Measurements from ENCODE around the gene DAZAP1.

Gene DAZAP1

GRCh38 chr19:1411255-1412191 is 4.1 kb downstream of the DAZAP1 start:
- Histone ChIP-seq H3K27me3 (replicated peaks; ENCODE audit: control insufficient read depth, insufficient read depth, low read length, poor library complexity, severe bottlenecking) (no peaks in the 10 kb centered on the region), H3K9me3 (ENCODE audit: control insufficient read depth, low read length) (no peaks in the 10 kb centered on the region), H3K4me1 (ENCODE audit: control insufficient read depth, insufficient read depth, low read length, poor library complexity, severe bottlenecking) (peaks cover 62% of the 10 kb centered on the region), H3K4me3 (ENCODE audit: insufficient read depth, low read depth, low read length, poor library complexity, severe bottlenecking) (peak overlapping the region; percentile 20), H3K36me3 (ENCODE audit: control insufficient read depth, insufficient read depth, low read length) (peaks cover 9% of the 10 kb centered on the region), H3K27ac (ENCODE audit: insufficient read depth, low read length, poor library complexity, severe bottlenecking) (peak overlapping the region; percentile 41)
- DNase-seq = peak in 2 of 3 donors; percentile 15 to 21

- no peak for DNase-seq
- H3K27ac ChIP-seq (ENCODE audit: insufficient read depth, low read length, poor library complexity, severe bottlenecking) = peak overlapping the region; percentile 17
- H3K27me3 ChIP-seq (replicated peaks; ENCODE audit: control insufficient read depth, insufficient read depth, low read length, poor library complexity, severe bottlenecking) = no peaks in the 10 kb centered on the region
- H3K36me3 ChIP-seq (ENCODE audit: control insufficient read depth, insufficient read depth, low read length) = peaks cover 15% of the 10 kb centered on the region
- H3K9me3 ChIP-seq (ENCODE audit: control insufficient read depth, low read length) = no peaks in the 10 kb centered on the region
- H3K4me1 ChIP-seq (ENCODE audit: control insufficient read depth, insufficient read depth, low read length, poor library complexity, severe bottlenecking) = peaks cover 64% of the 10 kb centered on the region
- no peak overlapping the region for H3K4me3 ChIP-seq (ENCODE audit: insufficient read depth, low read depth, low read length, poor library complexity, severe bottlenecking)
Observed at GRCh38 chr19:1412323-1412923, 5.0 kb downstream of the DAZAP1 start.

- Histone ChIP-seq H3K36me3 (ENCODE audit: control insufficient read depth, insufficient read depth, low read length) (peaks cover 22% of the 10 kb centered on the region), H3K9me3 (ENCODE audit: control insufficient read depth, low read length) (no peaks in the 10 kb centered on the region), H3K4me1 (ENCODE audit: control insufficient read depth, insufficient read depth, low read length, poor library complexity, severe bottlenecking) (peaks cover 64% of the 10 kb centered on the region), H3K4me3 (ENCODE audit: insufficient read depth, low read depth, low read length, poor library complexity, severe bottlenecking) (no peak overlapping the region), H3K27ac (ENCODE audit: insufficient read depth, low read length, poor library complexity, severe bottlenecking) (no peak overlapping the region), H3K27me3 (replicated peaks; ENCODE audit: control insufficient read depth, insufficient read depth, low read length, poor library complexity, severe bottlenecking) (no peaks in the 10 kb centered on the region)
- DNase-seq = no peak
Observed at GRCh38 chr19:1412995-1413800, 5.8 kb downstream of the DAZAP1 start.

GRCh38 chr19:1416014-1416841 is 8.8 kb downstream of the DAZAP1 start:
- Histone ChIP-seq H3K27me3 (replicated peaks; ENCODE audit: control insufficient read depth, insufficient read depth, low read length, poor library complexity, severe bottlenecking) (no peaks in the 10 kb centered on the region), H3K4me1 (ENCODE audit: control insufficient read depth, insufficient read depth, low read length, poor library complexity, severe bottlenecking) (peaks cover 36% of the 10 kb centered on the region), H3K4me3 (ENCODE audit: insufficient read depth, low read depth, low read length, poor library complexity, severe bottlenecking) (no peak overlapping the region), H3K9me3 (ENCODE audit: control insufficient read depth, low read length) (no peaks in the 10 kb centered on the region), H3K27ac (ENCODE audit: insufficient read depth, low read length, poor library complexity, severe bottlenecking) (no peak overlapping the region), H3K36me3 (ENCODE audit: control insufficient read depth, insufficient read depth, low read length) (peaks cover 47% of the 10 kb centered on the region)
- no peak for DNase-seq

- H3K36me3 ChIP-seq (ENCODE audit: control insufficient read depth, insufficient read depth, low read length) = peaks cover 56% of the 10 kb centered on the region
- H3K27me3 ChIP-seq (replicated peaks; ENCODE audit: control insufficient read depth, insufficient read depth, low read length, poor library complexity, severe bottlenecking) = no peaks in the 10 kb centered on the region
- H3K27ac ChIP-seq (ENCODE audit: insufficient read depth, low read length, poor library complexity, severe bottlenecking) = no peak overlapping the region
- H3K4me1 ChIP-seq (ENCODE audit: control insufficient read depth, insufficient read depth, low read length, poor library complexity, severe bottlenecking) = peaks cover 27% of the 10 kb centered on the region
- DNase-seq = no peak
- no peaks in the 10 kb centered on the region for H3K9me3 ChIP-seq (ENCODE audit: control insufficient read depth, low read length)
- no peak overlapping the region for H3K4me3 ChIP-seq (ENCODE audit: insufficient read depth, low read depth, low read length, poor library complexity, severe bottlenecking)
Observed at GRCh38 chr19:1417145-1417544, 9.8 kb downstream of the DAZAP1 start.

GRCh38 chr19:1417681-1418495 is 10.5 kb downstream of the DAZAP1 start:
- Histone ChIP-seq H3K4me3 (ENCODE audit: insufficient read depth, low read depth, low read length, poor library complexity, severe bottlenecking) (no peak overlapping the region), H3K27ac (ENCODE audit: insufficient read depth, low read length, poor library complexity, severe bottlenecking) (no peak overlapping the region), H3K27me3 (replicated peaks; ENCODE audit: control insufficient read depth, insufficient read depth, low read length, poor library complexity, severe bottlenecking) (no peaks in the 10 kb centered on the region), H3K9me3 (ENCODE audit: control insufficient read depth, low read length) (no peaks in the 10 kb centered on the region), H3K36me3 (ENCODE audit: control insufficient read depth, insufficient read depth, low read length) (peaks cover 63% of the 10 kb centered on the region), H3K4me1 (ENCODE audit: control insufficient read depth, insufficient read depth, low read length, poor library complexity, severe bottlenecking) (peaks cover 22% of the 10 kb centered on the region)
- DNase-seq = no peak

GRCh38 chr19:1418496-1418775 is 11.1 kb downstream of the DAZAP1 start:
- Histone ChIP-seq H3K36me3 (ENCODE audit: control insufficient read depth, insufficient read depth, low read length) (peaks cover 66% of the 10 kb centered on the region), H3K27me3 (replicated peaks; ENCODE audit: control insufficient read depth, insufficient read depth, low read length, poor library complexity, severe bottlenecking) (no peaks in the 10 kb centered on the region), H3K9me3 (ENCODE audit: control insufficient read depth, low read length) (no peaks in the 10 kb centered on the region), H3K4me1 (ENCODE audit: control insufficient read depth, insufficient read depth, low read length, poor library complexity, severe bottlenecking) (peaks cover 22% of the 10 kb centered on the region), H3K27ac (ENCODE audit: insufficient read depth, low read length, poor library complexity, severe bottlenecking) (no peak overlapping the region), H3K4me3 (ENCODE audit: insufficient read depth, low read depth, low read length, poor library complexity, severe bottlenecking) (no peak overlapping the region)
- no peak for DNase-seq

GRCh38 chr19:1418951-1419738 is 11.8 kb downstream of the DAZAP1 start:
- H3K27me3 ChIP-seq (replicated peaks; ENCODE audit: control insufficient read depth, insufficient read depth, low read length, poor library complexity, severe bottlenecking) = no peaks in the 10 kb centered on the region
- H3K27ac ChIP-seq (ENCODE audit: insufficient read depth, low read length, poor library complexity, severe bottlenecking) = no peak overlapping the region
- H3K4me3 ChIP-seq (ENCODE audit: insufficient read depth, low read depth, low read length, poor library complexity, severe bottlenecking) = no peak overlapping the region
- peaks cover 22% of the 10 kb centered on the region for H3K4me1 ChIP-seq (ENCODE audit: control insufficient read depth, insufficient read depth, low read length, poor library complexity, severe bottlenecking)
- DNase-seq = no peak
- H3K9me3 ChIP-seq (ENCODE audit: control insufficient read depth, low read length) = no peaks in the 10 kb centered on the region
- H3K36me3 ChIP-seq (ENCODE audit: control insufficient read depth, insufficient read depth, low read length) = peaks cover 66% of the 10 kb centered on the region
